ENCODE results near the gene IDUA. TPM values are rescaled to one million over a fixed set of nuclear protein-coding genes. Genes with fewer than 3 reads are reported as not detected.

Gene IDUA
- total RNA-seq, 1 donor from 2014 or later: 14.9 TPM

GRCh38 chr4:953574-953915 lies 33.3 kb upstream of the IDUA start:
- H3K27me3 Mint-ChIP-seq (ENCODE audit: unreplicated experiment): peaks cover 14% of the 10 kb centered on the region
- TF ChIP-seq CTCF (IDR thresholded peaks at IDR 0.05; ENCODE audit: unreplicated experiment): no peak
- DNase-seq (ENCODE audit: low spot score): no peak
- H3K4me3 Mint-ChIP-seq (ENCODE audit: unreplicated experiment): no peak overlapping the region
- H3K36me3 Mint-ChIP-seq (ENCODE audit: low read depth, unreplicated experiment): peaks cover 28% of the 10 kb centered on the region
- no peaks in the 10 kb centered on the region for H3K4me1 Mint-ChIP-seq (ENCODE audit: unreplicated experiment)
- H3K27ac Mint-ChIP-seq (ENCODE audit: unreplicated experiment): no peak overlapping the region
- no peaks in the 10 kb centered on the region for H3K9me3 Mint-ChIP-seq (ENCODE audit: unreplicated experiment)

- Mint-ChIP-seq H3K27me3 (ENCODE audit: unreplicated experiment) (peaks cover 16% of the 10 kb centered on the region), H3K27ac (ENCODE audit: unreplicated experiment) (no peak overlapping the region), H3K4me3 (ENCODE audit: unreplicated experiment) (peak overlapping the region; percentile 84), H3K9me3 (ENCODE audit: unreplicated experiment) (no peaks in the 10 kb centered on the region), H3K36me3 (ENCODE audit: low read depth, unreplicated experiment) (peaks cover 32% of the 10 kb centered on the region), H3K4me1 (ENCODE audit: unreplicated experiment) (no peaks in the 10 kb centered on the region)
- TF ChIP-seq CTCF (IDR thresholded peaks at IDR 0.05; ENCODE audit: unreplicated experiment): no peak
- no peak for DNase-seq (ENCODE audit: low spot score)
These were observed 32.4 kb upstream of the IDUA start for GRCh38 chr4:954211-955020.

- Mint-ChIP-seq H3K27ac (ENCODE audit: unreplicated experiment) (no peak overlapping the region), H3K27me3 (ENCODE audit: unreplicated experiment) (peaks cover 16% of the 10 kb centered on the region), H3K4me1 (ENCODE audit: unreplicated experiment) (no peaks in the 10 kb centered on the region), H3K9me3 (ENCODE audit: unreplicated experiment) (no peaks in the 10 kb centered on the region), H3K4me3 (ENCODE audit: unreplicated experiment) (no peak overlapping the region), H3K36me3 (ENCODE audit: low read depth, unreplicated experiment) (peaks cover 32% of the 10 kb centered on the region)
- no peak for DNase-seq (ENCODE audit: low spot score)
- no peak for TF ChIP-seq CTCF (IDR thresholded peaks at IDR 0.05; ENCODE audit: unreplicated experiment)
These were observed 31.5 kb upstream of the IDUA start for GRCh38 chr4:955161-955921.

GRCh38 chr4:955931-956381 lies 30.9 kb upstream of the IDUA start:
- TF ChIP-seq CTCF (IDR thresholded peaks at IDR 0.05; ENCODE audit: unreplicated experiment): no peak
- peaks cover 15% of the 10 kb centered on the region for H3K27me3 Mint-ChIP-seq (ENCODE audit: unreplicated experiment)
- H3K27ac Mint-ChIP-seq (ENCODE audit: unreplicated experiment): no peak overlapping the region
- H3K36me3 Mint-ChIP-seq (ENCODE audit: low read depth, unreplicated experiment): peaks cover 26% of the 10 kb centered on the region
- no peaks in the 10 kb centered on the region for H3K4me1 Mint-ChIP-seq (ENCODE audit: unreplicated experiment)
- no peak overlapping the region for H3K4me3 Mint-ChIP-seq (ENCODE audit: unreplicated experiment)
- H3K9me3 Mint-ChIP-seq (ENCODE audit: unreplicated experiment): no peaks in the 10 kb centered on the region
- DNase-seq (ENCODE audit: low spot score): no peak
